Spleen (tissue), 11 donors: ENCODE measurements around the gene GPR31. TPM values are rescaled to one million over a fixed set of nuclear protein-coding genes. Genes with fewer than 3 reads are reported as not detected.

Experiments used
- DNase-seq: peaks from one replicate; pipeline ENCODE4 v3.0.0-alpha.2; 2020
- H3K27ac ChIP-seq, 8 donors: fragments of 200-600 bp; sonication (generic) in 7 of 8; 1 replicate in 4 of 8; 2 replicates in 4 of 8; pipeline versions ENCODE4 v1.5.0 to v1.8.0; 2016 to 2021; ENCODE audit warnings: inconsistent platforms in 4 of 8, mild to moderate bottlenecking in 4 of 8, moderate library complexity in 1 of 8
- H3K27me3 ChIP-seq, 7 donors: fragments of 200-600 bp; sonication (generic) in 6 of 7; replicated peaks in 1 of 7; 1 replicate in 4 of 7; 2 replicates in 3 of 7; pipeline versions ENCODE4 v1.5.0 to v1.8.0; 2016 to 2021; ENCODE audit warnings: inconsistent platforms in 3 of 7, mild to moderate bottlenecking in 1 of 7
- H3K36me3 ChIP-seq, 6 donors: fragments of 200-600 bp; sonication (generic) in 5 of 6; 1 replicate in 4 of 6; 2 replicates in 2 of 6; pipeline versions ENCODE4 v1.5.0 to v1.8.0; 2016 to 2021; ENCODE audit warnings: inconsistent platforms in 2 of 6
- H3K4me1 ChIP-seq, 6 donors: fragments of 200-600 bp; sonication (generic) in 5 of 6; 1 replicate in 3 of 6; 2 replicates in 3 of 6; pipeline versions ENCODE4 v1.5.0 to v1.8.0; 2016 to 2021; ENCODE audit warnings: inconsistent platforms in 3 of 6
- H3K4me3 ChIP-seq, 8 donors: fragments of 200-600 bp; sonication (generic) in 7 of 8; 1 replicate in 4 of 8; 2 replicates in 4 of 8; pipeline versions ENCODE4 v1.5.0 to v1.8.0; 2016 to 2021; ENCODE audit warnings: inconsistent platforms in 4 of 8, mild to moderate bottlenecking in 4 of 8, moderate library complexity in 2 of 8
- H3K9me3 ChIP-seq, 8 donors: fragments of 200-600 bp; sonication (generic) in 7 of 8; 1 replicate in 4 of 8; 2 replicates in 4 of 8; pipeline versions ENCODE4 v1.5.0 to v1.8.0; 2016 to 2021; ENCODE audit warnings: inconsistent platforms in 4 of 8
- POLR2A ChIP-seq, 3 donors: fragments of 450-650 bp; IDR thresholded peaks; one replicate each; pipeline ENCODE4 v1.5.1; 2017; ENCODE audit warnings: antibody characterized with exemption in 3 of 3, mild to moderate bottlenecking in 1 of 3
- POLR2AphosphoS5 ChIP-seq, 3 donors: sonication (generic); formaldehyde crosslinking; IDR thresholded peaks; one replicate each; pipeline ENCODE4 v1.5.1; 2017; ENCODE audit warnings: antibody characterized with exemption in 3 of 3
- WGBS, 5 donors: extraction: QIAGEN DNeasy Blood & Tissue Kit in 3 of 5; methylation state at CpG; one replicate each; pipeline versions ENCODE4 v1.1.5 to v1.1.7; 2013 to 2018; 5-methylcytosine and 5-hydroxymethylcytosine counted together
- intact Hi-C: fragments of 100-400 bp; cut with DNase I; formaldehyde crosslinking; loops from one replicate; pipeline ENCODE4 v1.15.0; 2023; ENCODE audit warnings: low total_unique reads
- polyA plus RNA-seq, 3 donors: library from polyadenylated mRNA; stranded (reverse); fragments of 200-250 nt; gene quantifications; one replicate each; pipeline ENCODE4 v1.2.1, GENCODE V29; 2013
- total RNA-seq, 7 donors: library from RNA; depleted of rRNA in 3 of 7; stranded (reverse); fragments of >200 nt in 3 of 7; fragmentation: NEBNext Ultra II Directional in 4 of 7; extraction: Animal tissue kit (Norgen Biotek cat#: 25700) in 4 of 7; gene quantifications; one replicate each; pipeline versions ENCODE4 v1.1.0 to v1.2.1, GENCODE V29; 2016 to 2021
- TF ChIP-seq, protein P1 (sequence below), 11 experiments: fragments of 200-600 bp in 7 of 11; fragments of 450-650 bp in 4 of 11; sonication (generic) in 4 of 11; IDR thresholded peaks in 8 of 11; conservative IDR thresholded peaks in 3 of 11; 1 replicate in 7 of 11; 2 replicates in 4 of 11; pipeline versions ENCODE4 v1.4.0 to v1.8.0; 2016 to 2021; ENCODE audit warnings: antibody characterized with exemption in 11 of 11, inconsistent platforms in 4 of 11, mild to moderate bottlenecking in 1 of 11
- donor health status: healthy with polysubstance abuse.
- donor health status: DM: no; HTN: no; CAD: no; lungs with moderate emphysema.
- donor health status: DM: no; HTN: no; CAD: no.
- donor health status: Bipolar disorder and iron deficiency.
- donor health status: healthy.
- donor health status: DM: no; HTN: no; CAD: no.
- donor health status: DM: yes; HTN: yes; CAD: no.

Gene GPR31
- total and polyA plus RNA-seq, 10 donors: 0.24 to 1.0 (median 0.94) TPM; not detected in 7

DNA sequence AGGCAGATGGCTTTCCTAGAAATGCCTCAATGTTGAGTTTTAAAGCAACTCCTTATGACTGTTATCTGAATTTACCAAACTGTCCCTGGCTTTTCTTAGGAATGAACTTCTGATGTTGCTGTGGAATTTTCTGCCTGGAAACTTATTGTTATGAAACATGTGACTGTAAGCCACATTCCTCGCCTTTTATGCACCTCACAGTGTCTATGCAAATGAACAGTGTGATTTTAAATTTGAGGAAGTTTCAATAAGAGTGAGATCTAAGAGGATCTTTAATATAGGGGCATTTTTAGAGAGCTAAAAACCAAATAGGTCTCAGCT, 37.2 kb downstream of the GPR31 start:
- intact Hi-C loops: no loop called here
- WGBS, 5 donors: 41 to 62% (median 50%) methylated on average over 1 of the region's 1 CpG
- peaks cover 15 to 87% (median 50%) of the 10 kb centered on the region in 6 donors for H3K4me1 ChIP-seq
- H3K36me3 ChIP-seq: no peaks in the 10 kb centered on the region
- DNase-seq: no peak
- peak overlapping the region in 4 of 8 donors; percentile 13 to 70 (median 17) for H3K4me3 ChIP-seq
- H3K27ac ChIP-seq: peak overlapping the region; percentile 14 to 93 (median 84)
- H3K9me3 ChIP-seq: no peaks in the 10 kb centered on the region
- H3K27me3 ChIP-seq: peaks cover 0 to 8% (median 0%) of the 10 kb centered on the region in 7 donors
- no peak for TF ChIP-seq POLR2A (IDR thresholded peaks at IDR 0.05)
- no peak for TF ChIP-seq POLR2AphosphoS5 (IDR thresholded peaks at IDR 0.05)
- TF ChIP-seq, protein P1, sequence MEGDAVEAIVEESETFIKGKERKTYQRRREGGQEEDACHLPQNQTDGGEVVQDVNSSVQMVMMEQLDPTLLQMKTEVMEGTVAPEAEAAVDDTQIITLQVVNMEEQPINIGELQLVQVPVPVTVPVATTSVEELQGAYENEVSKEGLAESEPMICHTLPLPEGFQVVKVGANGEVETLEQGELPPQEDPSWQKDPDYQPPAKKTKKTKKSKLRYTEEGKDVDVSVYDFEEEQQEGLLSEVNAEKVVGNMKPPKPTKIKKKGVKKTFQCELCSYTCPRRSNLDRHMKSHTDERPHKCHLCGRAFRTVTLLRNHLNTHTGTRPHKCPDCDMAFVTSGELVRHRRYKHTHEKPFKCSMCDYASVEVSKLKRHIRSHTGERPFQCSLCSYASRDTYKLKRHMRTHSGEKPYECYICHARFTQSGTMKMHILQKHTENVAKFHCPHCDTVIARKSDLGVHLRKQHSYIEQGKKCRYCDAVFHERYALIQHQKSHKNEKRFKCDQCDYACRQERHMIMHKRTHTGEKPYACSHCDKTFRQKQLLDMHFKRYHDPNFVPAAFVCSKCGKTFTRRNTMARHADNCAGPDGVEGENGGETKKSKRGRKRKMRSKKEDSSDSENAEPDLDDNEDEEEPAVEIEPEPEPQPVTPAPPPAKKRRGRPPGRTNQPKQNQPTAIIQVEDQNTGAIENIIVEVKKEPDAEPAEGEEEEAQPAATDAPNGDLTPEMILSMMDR (IDR thresholded peaks at IDR 0.05 in 8 of 11, conservative IDR thresholded peaks at IDR 0.05 in 3 of 11): no peak

DNA sequence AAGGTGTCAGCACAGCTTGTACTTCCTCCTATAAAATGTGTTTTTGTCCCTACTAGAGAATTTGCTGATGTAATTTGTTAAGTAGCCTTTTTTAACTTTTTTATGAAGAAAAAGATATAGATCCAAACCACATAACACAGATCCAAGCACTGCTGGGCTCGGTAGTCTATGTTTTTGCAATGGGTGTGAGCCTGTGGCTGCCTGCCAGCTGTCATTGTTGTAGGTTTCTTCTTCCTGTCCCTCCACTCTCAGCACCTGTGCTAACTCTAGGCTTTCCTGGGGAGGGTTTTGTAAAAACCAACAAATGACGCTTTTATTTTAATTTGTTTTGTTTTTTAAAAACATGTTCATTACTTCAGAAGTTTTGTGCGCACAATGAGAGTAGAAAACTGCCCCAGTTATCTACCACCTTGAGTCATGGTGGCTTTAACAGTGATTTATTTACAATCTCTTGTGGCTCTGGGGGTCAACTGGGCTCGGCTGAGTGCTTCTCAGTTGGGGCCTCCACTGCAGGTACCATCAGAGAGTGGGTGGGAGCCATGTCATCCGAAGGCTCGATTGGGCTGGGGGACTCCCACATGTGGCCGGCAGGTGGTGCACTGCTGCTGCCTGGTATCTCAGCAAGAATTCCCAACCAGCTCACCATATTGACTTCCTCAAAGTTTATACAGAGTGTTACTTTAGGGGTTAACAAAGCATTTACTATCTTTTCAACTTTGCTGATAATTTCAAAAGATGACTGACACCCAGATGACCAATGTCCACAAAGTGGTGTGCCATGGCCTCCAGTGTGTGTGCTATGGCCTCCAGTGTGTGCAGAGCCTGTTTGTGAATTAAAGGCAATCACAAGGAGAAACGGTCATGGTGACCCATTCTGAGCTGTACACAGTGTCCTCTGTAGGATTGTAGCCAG, 37.9 kb downstream of the GPR31 start:
- 59 to 64% (median 61%) methylated on average over 7 to 8 of the region's 8 CpGs for WGBS, 5 donors
- intact Hi-C loops: no loop called here
- Histone ChIP-seq H3K27me3 (peaks cover 0 to 8% (median 0%) of the 10 kb centered on the region in 7 donors), H3K9me3 (no peaks in the 10 kb centered on the region), H3K36me3 (no peaks in the 10 kb centered on the region), H3K27ac (peak overlapping the region; percentile 14 to 93 (median 84)), H3K4me1 (peaks cover 15 to 87% (median 54%) of the 10 kb centered on the region in 6 donors), H3K4me3 (peak overlapping the region in 1 of 8 donors; percentile 70)
- no peak for DNase-seq
- TF ChIP-seq POLR2A (IDR thresholded peaks at IDR 0.05) (no peak), POLR2AphosphoS5 (IDR thresholded peaks at IDR 0.05) (peak in 1 of 3 donors; percentile 44)

DNA sequence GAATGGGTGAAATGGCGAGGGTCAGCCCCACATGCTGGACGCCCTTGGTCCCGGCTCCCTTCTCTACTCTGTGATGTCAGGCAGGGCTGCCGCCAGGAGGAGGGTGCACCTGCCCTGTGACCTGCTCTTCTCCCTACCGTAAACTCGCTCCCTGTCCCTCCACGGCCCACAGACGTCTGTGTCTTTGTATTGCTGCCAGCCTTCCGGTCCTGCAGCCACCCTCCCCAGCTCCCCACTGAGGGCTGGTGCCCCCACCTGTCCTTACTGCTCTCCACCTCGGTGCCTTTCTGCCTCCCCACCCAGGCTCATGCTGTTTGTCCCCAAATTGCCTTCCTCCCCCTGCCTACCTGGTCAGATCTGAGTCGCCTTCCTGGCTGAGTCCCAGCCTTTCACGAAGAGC, 38.9 kb downstream of the GPR31 start:
- Histone ChIP-seq H3K9me3 (no peaks in the 10 kb centered on the region), H3K36me3 (no peaks in the 10 kb centered on the region), H3K27me3 (peaks cover 0 to 8% (median 0%) of the 10 kb centered on the region in 7 donors), H3K4me3 (peak overlapping the region in 1 of 8 donors; percentile 41), H3K4me1 (peaks cover 15 to 94% (median 62%) of the 10 kb centered on the region in 6 donors), H3K27ac (peak overlapping the region; percentile 14 to 93 (median 84))
- TF ChIP-seq, protein P1 (IDR thresholded peaks at IDR 0.05 in 8 of 11, conservative IDR thresholded peaks at IDR 0.05 in 3 of 11): no peak
- TF ChIP-seq POLR2AphosphoS5 (IDR thresholded peaks at IDR 0.05) (peak; percentile 54 to 65 (median 65)), POLR2A (IDR thresholded peaks at IDR 0.05) (no peak)
- DNase-seq: no peak
- WGBS, 5 donors: 72 to 82% (median 76%) methylated on average over 12 of the region's 12 CpGs
- intact Hi-C loops: no loop called here

DNA sequence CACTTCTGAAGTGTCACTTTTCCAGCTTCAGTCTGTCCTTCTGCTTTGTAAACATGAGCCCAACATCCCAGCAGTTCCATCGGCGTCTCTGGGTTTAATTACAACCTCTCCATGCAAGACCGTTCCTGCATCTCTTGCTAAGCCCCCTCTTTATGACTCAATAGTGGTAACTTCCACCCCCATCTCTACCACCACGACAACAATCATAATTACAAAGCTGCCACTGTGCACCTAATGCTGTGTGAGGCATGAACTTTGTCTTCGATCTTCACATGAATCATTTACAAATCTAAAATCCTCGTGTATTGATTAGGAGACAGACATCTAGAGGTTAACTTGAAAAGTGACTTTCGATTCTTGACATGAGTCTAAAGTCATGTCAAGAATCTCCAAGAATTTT, 39.8 kb downstream of the GPR31 start:
- Histone ChIP-seq H3K27ac (peak overlapping the region; percentile 13 to 93 (median 84)), H3K9me3 (no peaks in the 10 kb centered on the region), H3K27me3 (peaks cover 0 to 8% (median 0%) of the 10 kb centered on the region in 7 donors), H3K36me3 (no peaks in the 10 kb centered on the region), H3K4me1 (peaks cover 15 to 92% (median 61%) of the 10 kb centered on the region in 6 donors), H3K4me3 (peak overlapping the region in 1 of 8 donors; percentile 41)
- intact Hi-C loops: no loop called here
- TF ChIP-seq, protein P1 (IDR thresholded peaks at IDR 0.05 in 8 of 11, conservative IDR thresholded peaks at IDR 0.05 in 3 of 11): no peak
- no peak for TF ChIP-seq POLR2AphosphoS5 (IDR thresholded peaks at IDR 0.05)
- TF ChIP-seq POLR2A (IDR thresholded peaks at IDR 0.05): no peak
- whole genome bisulfite sequencing, 5 donors: 75 to 88% (median 77%) methylated on average over 7 of the region's 7 CpGs
- no peak for DNase-seq
